NCI-H146 treated with DMSO at 0.1 percent for 48 hours (cell line): ENCODE results near the gene ZNF609.

ENCODE experiments used
- DNase-seq: peaks from one replicate; lab custom pipeline; 2025; ENCODE audit not compliant: unreplicated experiment; lab: John Stamatoyannopoulos, UW

The ZNF609 gene

DNA sequence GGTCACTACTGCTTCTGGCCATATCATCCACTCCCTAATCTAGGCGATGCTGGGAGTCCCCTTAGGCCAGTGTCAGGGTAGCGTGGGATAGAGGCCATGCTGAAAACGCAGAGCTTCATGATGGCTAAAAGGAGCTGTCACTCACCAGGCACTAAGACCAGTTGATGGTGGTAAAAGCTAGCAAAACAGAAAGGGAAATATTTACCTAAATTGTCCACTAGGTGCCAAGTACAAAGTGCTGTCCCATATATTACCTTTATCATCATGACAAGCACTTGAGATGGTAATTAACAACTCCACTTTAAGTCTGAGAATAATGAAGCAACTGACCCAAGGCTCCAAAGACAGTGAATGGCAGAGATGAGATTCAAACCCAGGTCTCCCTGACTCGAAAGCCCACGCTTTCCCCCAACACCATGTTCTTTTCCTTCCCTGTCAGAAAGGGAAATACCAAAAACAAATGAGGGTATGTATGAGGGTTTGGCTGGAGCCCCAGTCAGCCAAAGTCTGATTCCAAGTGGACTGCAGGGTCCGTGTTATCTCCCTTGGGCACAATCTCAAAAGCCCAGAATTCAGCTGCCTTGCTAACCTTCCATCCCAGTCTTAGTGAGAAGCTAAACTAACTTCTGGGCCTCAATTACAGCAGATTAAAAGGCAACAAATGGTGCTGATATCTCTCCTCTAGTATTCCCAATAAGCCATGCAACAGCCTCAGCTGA, 230.4 kb downstream of the ZNF609 start:
- no peak for DNase-seq

DNA sequence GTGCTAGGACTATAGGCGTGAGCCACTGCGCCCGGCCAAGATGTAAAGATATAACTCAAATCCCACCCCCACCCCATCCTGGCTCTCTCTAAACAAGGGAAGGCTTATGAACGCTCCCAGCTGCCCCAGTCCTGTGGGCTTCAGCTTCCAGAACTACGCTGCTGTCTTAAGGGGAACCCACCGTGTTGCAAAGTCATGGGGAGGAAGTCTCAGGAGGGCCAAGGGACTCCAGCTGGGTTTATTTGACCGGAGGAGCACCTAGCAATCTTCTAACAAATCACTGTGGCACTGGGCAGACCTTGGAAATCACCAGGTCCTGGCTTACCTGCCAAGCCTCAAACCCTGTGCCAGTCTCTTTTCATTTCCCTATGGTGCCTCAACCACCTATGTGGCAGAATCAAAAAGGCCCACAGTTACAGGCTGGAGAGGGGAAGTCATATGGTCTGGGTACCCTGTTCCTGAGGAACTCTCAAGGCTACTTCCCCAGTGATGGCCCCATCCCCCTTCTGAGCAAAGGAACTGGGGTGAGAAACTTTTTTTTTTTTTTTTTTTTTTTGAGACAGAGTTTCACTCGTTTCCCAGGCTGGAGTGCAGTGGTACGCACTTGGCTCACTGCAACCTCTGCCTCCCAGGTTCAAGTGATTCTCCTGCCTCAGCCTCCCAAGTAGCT, 231.7 kb downstream of the ZNF609 start:
- no peak for DNase-seq

DNA sequence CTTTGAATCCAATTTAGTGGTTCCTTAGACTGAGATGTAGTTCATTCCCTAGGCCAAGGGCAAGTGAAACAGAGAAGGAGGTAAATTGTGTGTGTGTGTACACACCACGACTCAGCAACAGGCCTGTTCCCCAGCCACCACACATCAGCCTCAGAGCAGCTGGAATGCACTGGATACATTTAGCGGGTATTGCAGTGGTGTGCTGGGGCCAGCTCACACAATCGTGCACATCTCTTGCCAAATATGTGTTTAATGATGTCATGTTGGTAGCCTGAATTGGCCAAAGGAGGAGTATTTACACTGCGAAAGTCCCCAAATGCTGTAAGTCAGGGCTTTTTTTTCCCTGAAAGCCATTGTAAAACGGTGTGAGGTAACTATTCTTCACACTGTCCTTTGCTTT, 232.8 kb downstream of the ZNF609 start:
- DNase-seq = no peak

DNA sequence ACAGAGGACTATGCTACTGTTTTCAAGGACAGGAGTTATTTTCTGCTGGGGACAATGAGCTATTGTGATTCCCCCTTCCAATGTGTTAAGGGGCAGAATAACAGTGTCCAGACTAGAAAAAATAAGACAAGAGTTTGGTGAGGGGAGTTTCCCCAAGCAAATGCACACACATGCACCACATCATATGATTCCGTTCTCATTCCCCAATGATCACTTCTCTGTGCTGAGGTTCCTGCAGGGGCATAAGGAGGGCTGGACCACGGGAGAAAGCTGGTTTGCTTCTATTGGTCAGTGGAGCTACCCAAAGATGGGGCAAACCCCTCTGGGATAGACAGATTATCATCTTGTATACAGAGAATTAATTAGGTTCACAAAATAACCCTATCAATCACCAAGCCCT, 234.4 kb downstream of the ZNF609 start:
- no peak for DNase-seq

DNA sequence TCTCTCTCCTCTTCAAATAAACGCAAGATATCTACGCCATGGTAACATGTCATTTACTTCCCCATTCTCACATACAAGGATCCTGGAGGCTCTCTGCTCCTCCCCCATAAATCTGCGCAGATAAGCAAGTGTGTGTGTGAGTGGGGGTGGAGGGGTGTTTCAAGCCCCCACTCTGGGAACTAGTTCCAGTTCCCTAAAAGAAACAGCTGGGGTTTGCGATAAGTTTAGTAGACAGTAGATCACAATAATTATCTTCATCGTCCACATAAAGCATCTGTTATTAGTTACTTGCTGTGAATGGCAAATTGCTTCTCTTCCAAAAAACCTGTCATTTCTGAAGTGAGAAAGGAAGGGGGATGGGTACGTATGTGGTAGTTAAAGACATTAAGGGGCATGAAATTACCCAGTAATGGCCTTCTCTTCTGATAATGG, 235.2 kb downstream of the ZNF609 start:
- no peak for DNase-seq

DNA sequence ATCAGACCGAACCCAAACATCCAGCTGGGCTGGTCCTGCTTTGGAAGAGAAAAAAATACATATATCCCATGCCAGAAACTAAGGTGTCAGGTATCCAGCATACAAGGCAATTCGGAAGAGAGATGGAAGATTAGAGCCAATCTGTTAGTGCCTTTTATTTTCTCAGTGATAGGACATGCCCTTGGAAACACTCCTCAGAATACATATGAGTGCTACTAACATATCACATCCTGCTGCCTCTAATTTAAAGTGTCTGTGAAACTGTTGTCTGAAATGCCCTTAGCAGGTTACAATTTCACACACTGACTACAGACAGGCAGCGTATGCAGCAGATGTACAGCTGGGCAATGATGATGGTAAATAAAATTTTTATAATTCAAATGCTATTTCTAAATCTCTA, 236.1 kb downstream of the ZNF609 start:
- DNase-seq = no peak

DNA sequence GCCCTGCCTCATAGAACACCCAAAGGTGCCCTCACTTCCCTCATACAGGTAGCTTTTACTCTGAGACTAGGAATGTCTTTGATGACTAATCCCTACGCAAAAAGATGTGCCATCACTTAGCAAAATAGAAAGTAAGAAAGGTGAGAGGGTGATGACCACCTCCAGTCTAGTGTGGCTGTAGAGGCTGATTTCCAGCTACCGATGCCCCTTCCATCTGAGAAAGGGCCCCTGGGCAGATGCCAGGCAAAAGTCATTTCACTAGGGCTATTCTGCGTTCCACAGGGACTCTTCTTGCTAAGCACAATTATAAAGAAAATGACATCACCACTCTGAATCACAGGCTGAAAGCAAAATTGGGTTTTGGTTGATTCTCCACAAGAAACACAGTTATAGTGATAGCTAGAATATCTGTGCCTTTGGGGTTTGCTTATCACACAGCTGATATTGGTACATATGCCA, 237.6 kb downstream of the ZNF609 start:
- DNase-seq = no peak

DNA sequence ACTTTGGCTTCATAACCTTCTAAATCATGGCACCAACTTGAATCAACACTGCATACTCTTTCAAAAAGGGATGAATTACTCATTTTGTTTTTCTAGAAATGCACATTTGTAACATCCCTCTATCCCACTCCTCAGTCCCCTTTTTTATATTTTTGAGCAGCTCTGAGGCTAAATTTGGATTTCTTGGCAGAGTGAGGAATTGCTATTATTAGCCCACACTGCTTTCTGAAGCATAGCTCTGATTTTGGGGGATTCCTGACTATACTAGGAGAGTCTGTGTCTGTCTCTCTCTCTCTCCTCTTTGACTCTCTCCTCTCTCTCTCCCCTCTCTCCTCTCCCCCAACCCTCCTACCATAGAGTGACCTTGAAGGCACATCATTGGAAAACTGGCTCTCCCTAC, 238.4 kb downstream of the ZNF609 start:
- no peak for DNase-seq

DNA sequence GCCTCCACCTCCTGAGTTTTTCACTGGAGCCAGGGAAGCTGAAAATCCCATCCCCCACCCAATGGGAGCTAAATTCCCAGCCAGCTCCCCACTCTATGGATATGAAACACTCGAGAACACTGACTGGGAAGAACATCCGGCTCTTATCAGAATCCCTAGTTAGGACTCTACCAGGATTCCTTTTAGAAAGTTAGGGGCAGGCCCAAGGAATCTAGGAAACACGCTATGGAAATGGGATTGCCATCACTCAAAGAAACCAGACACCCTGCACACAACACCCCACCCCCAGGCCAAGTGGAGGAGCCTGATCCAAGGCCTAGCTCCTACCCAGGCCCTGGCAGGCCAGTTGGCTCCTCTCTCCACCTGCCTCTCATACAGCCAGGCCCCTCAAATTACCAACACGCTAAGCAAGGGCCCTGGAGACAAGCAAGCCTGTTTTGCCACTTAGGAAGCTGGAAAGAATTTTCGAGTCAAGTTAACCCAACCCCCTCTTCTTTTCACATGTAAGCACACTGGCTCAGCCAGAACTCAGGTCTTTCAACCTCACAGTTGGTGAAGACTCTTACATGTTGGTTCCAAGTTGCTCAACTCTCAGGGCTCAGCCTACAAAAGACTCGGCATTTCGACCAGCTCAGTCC, 239.5 kb downstream of the ZNF609 start:
- DNase-seq = no peak

DNA sequence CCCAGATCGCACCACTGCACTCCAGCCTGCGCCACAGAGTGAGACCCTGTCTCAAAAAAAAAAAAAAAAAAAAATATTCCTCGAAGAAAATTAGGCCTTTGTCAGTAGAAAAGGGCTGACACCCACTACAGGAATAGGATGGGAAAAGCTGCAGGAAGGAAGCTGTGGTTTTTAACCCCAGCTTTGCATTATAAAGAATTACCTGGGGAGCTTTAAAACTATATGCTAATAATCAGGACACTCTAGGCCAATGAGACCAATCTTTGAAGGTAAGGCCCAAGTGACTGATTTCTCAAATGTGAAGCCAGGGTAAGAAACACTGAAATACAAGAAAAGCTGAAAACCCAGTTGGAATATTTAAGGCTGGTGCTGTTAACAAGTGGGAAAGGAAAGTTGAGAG, 240.7 kb downstream of the ZNF609 start:
- DNase-seq = no peak

DNA sequence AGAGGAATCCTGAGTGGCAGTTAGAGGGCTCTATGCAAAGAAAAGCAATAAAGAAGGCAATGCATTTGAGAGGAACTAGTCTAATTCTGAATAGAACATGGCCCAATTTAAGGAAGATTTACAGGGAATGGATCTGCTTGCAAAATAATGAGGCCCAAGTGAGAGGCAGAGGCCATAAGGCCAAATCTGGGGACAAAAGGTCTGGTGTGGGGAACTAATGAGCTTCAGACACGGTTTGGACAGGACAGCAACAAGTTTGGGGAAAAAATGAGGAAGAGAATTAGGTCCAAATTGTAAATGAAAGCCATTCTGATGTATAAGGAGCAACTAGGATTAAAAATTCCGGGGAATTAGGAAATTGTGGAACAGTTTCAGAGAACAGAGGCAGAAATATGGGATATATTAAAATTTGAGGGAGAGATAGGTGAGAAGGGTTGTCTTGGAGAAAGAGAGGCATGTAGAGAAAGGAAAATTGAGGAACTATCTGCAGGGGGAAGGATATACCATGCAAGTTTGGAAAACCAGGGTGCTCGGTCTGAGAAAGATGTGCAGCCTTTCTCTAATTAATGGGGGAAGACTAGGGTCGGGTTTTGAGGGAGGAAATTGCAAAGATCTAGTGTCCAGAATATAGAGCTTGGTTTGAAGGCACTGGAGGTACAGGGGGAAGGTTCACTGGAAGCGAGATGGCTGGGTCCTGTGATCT, 241.3 kb downstream of the ZNF609 start:
- DNase-seq = no peak

DNA sequence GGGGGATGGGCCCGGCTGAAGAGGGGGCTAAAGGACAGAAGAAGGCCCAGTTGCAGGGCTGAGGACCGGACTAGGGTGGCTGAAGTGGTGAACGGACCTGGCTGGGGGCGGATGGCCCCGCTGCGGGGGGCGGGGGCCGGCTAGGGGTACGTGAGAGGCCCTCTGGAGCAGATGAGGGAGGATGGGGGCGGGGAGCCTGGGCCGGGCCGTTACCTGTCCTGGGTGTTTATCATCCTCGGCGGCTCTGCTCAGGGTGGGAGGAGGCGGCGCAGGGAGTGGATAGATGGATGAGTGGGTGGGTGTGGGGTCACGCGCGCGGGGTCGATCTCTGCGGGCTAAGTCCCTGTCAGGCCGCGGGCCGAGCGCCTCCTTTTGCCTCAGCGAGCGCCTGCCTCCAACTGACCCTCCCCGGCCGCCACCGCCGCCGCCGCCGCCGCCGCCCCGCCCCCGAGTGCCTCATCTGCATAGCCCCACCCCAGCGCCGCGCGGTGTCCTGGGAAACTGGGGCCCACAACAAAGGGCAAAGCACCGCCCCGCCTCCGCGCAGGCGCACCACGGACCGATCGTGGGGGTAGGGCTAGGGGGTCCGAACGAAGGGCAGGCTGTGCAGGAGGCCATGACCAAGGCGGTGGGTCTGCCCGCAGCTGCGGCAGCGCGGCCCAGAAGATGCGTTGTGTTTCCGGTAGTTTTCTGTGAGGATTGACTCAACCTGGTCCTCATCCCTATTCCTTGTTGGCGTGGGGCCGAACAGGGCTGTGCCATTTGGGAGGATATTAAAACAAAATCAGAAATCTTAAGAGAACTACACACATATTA, 242.6 kb downstream of the ZNF609 start:
- peak; percentile 65 for DNase-seq

DNA sequence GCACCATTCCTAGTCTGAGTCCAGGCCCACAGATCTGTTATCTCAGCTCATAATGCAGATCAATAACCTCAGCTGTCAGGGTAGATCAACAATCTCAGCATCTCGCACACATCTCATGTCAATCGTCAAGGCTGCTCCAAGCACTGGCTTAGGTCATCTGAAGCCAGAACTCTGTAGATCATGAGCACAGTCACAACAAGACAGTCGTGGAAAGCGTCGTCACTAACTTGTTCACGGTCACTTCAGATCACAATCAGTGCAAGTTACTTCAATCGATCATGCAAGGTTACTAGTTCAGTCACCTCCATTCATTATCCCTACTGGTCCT, 243.2 kb downstream of the ZNF609 start:
- peak; percentile 16 for DNase-seq

DNA sequence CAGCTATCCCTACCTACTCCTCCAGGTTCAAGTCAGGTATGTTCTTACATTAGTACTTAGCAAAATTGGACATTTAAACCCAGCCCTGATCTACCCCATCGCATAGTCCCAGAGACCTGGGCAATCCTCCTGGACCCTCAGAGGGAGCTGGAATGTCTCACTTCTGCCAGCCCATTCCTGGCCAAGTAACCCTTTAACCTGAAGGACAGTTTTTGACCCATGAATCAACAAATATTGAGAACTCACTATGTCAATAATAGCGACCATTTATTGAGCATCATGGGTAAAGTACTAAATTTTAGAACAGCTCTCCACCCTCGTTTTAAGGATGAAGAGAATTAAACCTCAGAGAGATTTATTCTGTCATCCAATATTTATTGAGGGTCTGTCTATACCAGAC, 244.6 kb downstream of the ZNF609 start:
- no peak for DNase-seq

DNA sequence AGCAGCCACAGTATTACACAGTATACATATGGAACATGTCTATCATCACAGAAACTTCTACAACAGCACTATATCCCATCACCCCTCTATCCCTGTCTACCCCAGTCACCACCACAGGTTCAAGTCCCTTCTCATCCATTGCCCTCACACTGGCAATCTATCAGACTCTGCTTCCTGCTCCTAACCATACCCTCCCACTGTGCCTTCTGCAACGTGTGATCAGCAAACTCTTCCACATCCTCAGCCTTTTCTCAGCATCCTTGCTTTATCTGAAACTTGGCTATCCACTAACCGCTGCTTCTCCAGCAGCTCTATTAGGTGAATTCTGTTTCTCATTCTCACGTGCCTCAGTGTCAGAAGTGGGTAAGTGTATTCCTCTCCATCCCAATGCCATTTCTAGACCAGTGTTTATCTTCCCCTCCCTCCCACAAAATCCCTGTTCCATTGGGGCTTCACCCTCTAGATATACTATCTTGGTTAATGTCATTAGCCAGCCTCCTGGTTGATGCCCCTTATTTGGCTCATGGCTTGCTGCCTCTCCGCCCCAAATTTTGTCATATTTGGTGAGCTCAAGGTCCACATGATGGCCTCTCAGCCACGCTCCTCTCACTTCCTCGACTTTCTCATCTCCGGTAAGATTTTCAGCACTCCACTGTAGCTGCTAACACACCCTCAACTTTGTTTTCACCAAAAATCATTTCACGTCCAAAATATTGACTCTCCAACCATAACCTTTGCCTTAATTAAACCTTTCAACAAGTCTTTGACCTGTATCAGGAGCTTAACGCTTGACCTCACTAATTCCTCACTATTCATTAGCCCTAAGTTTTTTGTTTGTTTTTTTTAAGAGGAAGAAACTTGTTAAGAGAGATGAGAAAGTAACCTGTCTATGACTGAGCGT, 245.9 kb downstream of the ZNF609 start:
- no peak for DNase-seq

DNA sequence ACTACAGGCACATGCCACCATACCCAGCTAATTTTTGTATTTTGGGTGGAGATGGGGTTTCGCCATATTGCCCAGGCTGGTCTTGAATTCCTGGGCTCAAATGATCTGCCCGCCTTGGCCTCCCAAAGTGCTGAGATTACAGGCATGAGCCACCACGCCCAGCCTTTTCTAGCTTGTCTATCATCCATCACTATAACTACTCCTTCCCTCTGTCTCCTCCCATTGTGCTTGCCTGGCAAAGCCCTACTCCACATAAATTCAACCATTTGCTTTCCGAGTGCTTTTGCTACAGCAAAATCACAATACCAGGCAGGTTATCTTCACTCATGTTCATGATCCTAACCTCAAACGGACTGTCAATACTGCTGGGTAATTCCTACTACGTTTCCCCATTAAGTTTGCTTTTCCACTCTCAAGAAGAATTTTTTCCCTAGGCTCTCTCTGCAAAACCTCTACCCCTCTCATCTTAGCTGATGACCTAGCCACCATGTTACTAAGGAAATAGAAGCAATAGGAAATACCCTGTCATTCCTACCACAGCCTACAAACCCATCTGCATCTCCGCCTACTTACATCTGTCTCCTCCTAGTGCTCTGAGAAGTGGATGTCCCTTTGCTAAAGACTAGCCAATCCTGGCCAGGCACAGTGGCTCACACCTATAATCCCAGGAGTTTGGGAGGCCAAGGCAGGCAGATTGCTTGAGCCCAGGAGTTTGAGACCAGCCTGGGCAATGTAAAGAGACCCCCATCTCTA, 250.5 kb downstream of the ZNF609 start:
- DNase-seq = no peak

DNA sequence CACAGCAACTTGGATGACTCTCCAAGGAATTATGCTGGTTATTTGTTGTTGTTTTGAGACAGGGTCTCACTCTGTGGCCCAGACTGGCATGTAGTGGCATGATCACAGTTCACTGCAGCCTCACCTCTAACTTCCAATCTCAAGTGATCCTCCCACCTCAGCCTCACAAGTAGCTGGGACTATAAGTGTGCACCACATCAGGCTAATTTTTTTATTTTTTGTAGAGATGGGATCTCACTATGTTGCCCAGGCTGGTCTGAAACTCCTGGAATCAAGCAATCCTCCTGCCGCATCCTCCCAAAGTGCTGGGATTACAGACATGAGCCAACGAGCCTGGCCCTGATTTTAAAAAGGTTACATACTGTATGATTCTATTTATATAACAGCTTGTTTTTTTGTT, 252.0 kb downstream of the ZNF609 start:
- DNase-seq = no peak

DNA sequence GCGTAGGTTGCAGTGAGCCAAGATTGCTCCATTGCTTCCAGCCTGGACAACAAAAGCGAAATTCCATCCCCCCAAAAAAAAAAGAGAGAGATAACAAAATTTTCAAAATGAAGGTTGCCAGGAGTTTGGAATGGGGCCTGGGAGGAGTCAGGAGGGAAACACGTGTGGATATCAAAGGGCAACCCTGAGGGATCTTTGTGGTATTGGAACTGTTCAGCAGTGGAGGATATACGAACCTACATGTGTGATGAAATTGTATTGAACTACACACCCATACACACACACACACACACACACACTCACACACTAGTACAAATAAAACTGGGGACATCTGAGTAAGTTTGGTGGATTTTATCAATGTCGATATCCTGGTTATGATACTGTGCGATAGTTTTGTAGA, 253.2 kb downstream of the ZNF609 start:
- no peak for DNase-seq

DNA sequence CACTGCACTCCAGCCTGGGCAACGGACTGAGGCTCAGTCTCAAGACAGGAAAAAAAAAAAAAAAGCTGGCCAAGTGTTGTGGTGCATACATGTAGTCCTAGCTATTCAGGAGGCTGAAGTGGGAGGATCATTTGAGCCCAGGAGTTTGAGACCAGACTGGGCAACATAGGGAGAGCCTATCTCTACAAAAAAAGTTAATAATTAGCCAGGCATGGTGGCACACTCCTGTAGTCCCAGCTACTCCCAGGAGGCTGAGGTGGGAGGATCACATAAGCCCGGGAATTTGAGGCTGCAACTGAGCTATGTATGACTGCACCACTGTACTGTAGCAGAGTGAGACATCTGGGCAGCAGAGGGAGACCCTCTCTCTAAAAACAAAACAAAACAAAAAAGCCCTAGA, 256.1 kb downstream of the ZNF609 start:
- no peak for DNase-seq
